ENCODE results near the gene GRIA3.

DNA sequence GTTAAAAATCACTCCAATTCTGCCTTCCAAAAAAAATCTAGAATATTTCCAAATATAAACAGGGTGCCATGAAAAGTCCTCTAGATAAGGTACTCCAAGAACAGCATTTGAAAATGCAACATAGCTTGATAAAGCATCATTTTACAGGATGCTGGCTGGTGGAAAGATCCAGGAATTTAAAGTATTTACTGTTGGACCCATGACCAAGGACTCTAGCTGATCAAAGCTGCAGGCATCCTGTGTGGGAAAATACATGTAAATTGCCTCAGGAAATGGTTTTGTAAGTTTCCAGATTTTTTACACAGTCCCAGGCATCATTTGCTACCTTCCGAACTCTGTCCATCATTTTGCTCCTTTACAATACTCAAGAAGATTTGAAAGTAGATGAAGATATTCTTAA, 164.4 kb downstream of the GRIA3 start:
- TF ChIP-seq, protein P1, sequence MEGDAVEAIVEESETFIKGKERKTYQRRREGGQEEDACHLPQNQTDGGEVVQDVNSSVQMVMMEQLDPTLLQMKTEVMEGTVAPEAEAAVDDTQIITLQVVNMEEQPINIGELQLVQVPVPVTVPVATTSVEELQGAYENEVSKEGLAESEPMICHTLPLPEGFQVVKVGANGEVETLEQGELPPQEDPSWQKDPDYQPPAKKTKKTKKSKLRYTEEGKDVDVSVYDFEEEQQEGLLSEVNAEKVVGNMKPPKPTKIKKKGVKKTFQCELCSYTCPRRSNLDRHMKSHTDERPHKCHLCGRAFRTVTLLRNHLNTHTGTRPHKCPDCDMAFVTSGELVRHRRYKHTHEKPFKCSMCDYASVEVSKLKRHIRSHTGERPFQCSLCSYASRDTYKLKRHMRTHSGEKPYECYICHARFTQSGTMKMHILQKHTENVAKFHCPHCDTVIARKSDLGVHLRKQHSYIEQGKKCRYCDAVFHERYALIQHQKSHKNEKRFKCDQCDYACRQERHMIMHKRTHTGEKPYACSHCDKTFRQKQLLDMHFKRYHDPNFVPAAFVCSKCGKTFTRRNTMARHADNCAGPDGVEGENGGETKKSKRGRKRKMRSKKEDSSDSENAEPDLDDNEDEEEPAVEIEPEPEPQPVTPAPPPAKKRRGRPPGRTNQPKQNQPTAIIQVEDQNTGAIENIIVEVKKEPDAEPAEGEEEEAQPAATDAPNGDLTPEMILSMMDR (IDR thresholded peaks at IDR 0.05), result no peak
- TF ChIP-seq POLR2A (IDR thresholded peaks at IDR 0.05), result no peak

Measured in uterus (tissue), 2 donors.